HEK293 (cell line): ENCODE data around the gene GTF2F2.

ENCODE experiments used
- CTCF ChIA-PET: fragments of 350-600 bp; formaldehyde crosslinking; extraction: SDS; loops from one replicate; lab custom pipeline; 2021; ENCODE audit warnings: antibody characterized with exemption; lab: Yijun Ruan, JAX
- POLR2A ChIA-PET: fragments of 300-600 bp; formaldehyde crosslinking; extraction: SDS; loops from one replicate; lab custom pipeline; 2020; ENCODE audit warnings: antibody characterized with exemption, inconsistent platforms; lab: Yijun Ruan, JAX
- H3K27ac ChIP-seq: fragments of 200-500 bp; sonication (Bioruptor generic); 2 replicates; pipeline ENCODE4 v1.5.1; 2014; ENCODE audit warnings: low read depth, low read length, control low read depth, inconsistent platforms; ENCODE audit errors: extremely low read depth
- H3K36me3 ChIP-seq, 2 experiments: fragments of 200-500 bp in 1 of 2; sonication (Bioruptor generic) in 1 of 2; 1 replicate in 1 of 2; 2 replicates in 1 of 2; pipeline ENCODE4 v1.5.1; 2014 to 2017; ENCODE audit warnings: inconsistent platforms in 2 of 2, low read length in 2 of 2; ENCODE audit not compliant: control insufficient read depth in 2 of 2, insufficient read depth in 1 of 2
- H3K4me1 ChIP-seq: fragments of 200-500 bp; sonication (Bioruptor generic); 2 replicates; pipeline ENCODE4 v1.5.1; 2014; ENCODE audit warnings: mild to moderate bottlenecking, low read length, inconsistent platforms; ENCODE audit not compliant: control insufficient read depth, insufficient read depth
- H3K4me3 ChIP-seq: 2 replicates; pipeline ENCODE4 v1.5.1; 2011; ENCODE audit warnings: low read depth, mild to moderate bottlenecking, control low read depth, low read length, moderate library complexity
- H3K9me3 ChIP-seq: fragments of 200-500 bp; sonication (Bioruptor generic); 2 replicates; pipeline ENCODE4 v1.5.1; 2014; ENCODE audit warnings: low read depth, low read length, inconsistent platforms; ENCODE audit not compliant: control insufficient read depth, insufficient read depth
- BCL11A ChIP-seq: fragments of 450-650 bp; formaldehyde crosslinking; IDR thresholded peaks from 2 replicates; pipeline ENCODE4 v1.5.1; 2016; ENCODE audit warnings: low read depth, missing biosample characterization, missing genetic modification characterization
- KLF9 ChIP-seq: fragments of 450-650 bp; formaldehyde crosslinking; IDR thresholded peaks from 2 replicates; pipeline ENCODE4 v1.5.1; 2016; ENCODE audit warnings: missing biosample characterization, missing genetic modification characterization, low read depth
- MZF1 ChIP-seq: fragments of 450-650 bp; formaldehyde crosslinking; IDR thresholded peaks from 2 replicates; pipeline ENCODE4 v1.5.1; 2017; ENCODE audit warnings: missing biosample characterization, missing genetic modification characterization, borderline replicate concordance
- SETDB1 ChIP-seq: IDR thresholded peaks from one replicate; pipeline ENCODE4 v1.6.1; 2017; ENCODE audit warnings: mild to moderate bottlenecking, low read length, moderate library complexity, mixed read lengths; ENCODE audit not compliant: insufficient read length
- TRIM28 ChIP-seq: IDR thresholded peaks from 2 replicates; pipeline ENCODE4 v1.6.1; 2011; ENCODE audit warnings: low read length, control low read depth, borderline replicate concordance
- ZNF114 ChIP-seq: fragments of 450-650 bp; formaldehyde crosslinking; IDR thresholded peaks from 2 replicates; pipeline ENCODE4 v1.5.0; 2017; ENCODE audit warnings: missing biosample characterization, missing genetic modification characterization
- ZNF157 ChIP-seq: fragments of 450-650 bp; formaldehyde crosslinking; IDR thresholded peaks from 2 replicates; pipeline ENCODE4 v1.5.1; 2016; ENCODE audit warnings: missing biosample characterization, missing genetic modification characterization
- ZNF2 ChIP-seq: fragments of 450-650 bp; formaldehyde crosslinking; IDR thresholded peaks from 2 replicates; pipeline ENCODE4 v1.5.1; 2016; ENCODE audit warnings: missing biosample characterization, missing genetic modification characterization
- ZNF23 ChIP-seq: fragments of 450-650 bp; formaldehyde crosslinking; IDR thresholded peaks from 2 replicates; pipeline ENCODE4 v1.5.1; 2016; ENCODE audit warnings: missing biosample characterization, missing genetic modification characterization, borderline replicate concordance
- ZNF404 ChIP-seq: fragments of 450-650 bp; formaldehyde crosslinking; IDR thresholded peaks from 2 replicates; pipeline ENCODE4 v1.5.1; 2017; ENCODE audit warnings: missing biosample characterization, missing genetic modification characterization
- ZNF626 ChIP-seq: fragments of 450-650 bp; sonication (Bioruptor Pico); formaldehyde crosslinking; IDR thresholded peaks from 2 replicates; pipeline ENCODE4 v1.5.1; 2018; ENCODE audit warnings: missing biosample characterization, missing genetic modification characterization, inconsistent platforms
- ZNF837 ChIP-seq: fragments of 450-650 bp; formaldehyde crosslinking; IDR thresholded peaks from 2 replicates; pipeline ENCODE4 v1.5.1; 2016; ENCODE audit warnings: missing biosample characterization, missing genetic modification characterization
- ZNF843 ChIP-seq: fragments of 450-650 bp; formaldehyde crosslinking; IDR thresholded peaks from 2 replicates; pipeline ENCODE4 v1.5.1; 2016; ENCODE audit warnings: missing biosample characterization, missing genetic modification characterization
- ZSCAN16 ChIP-seq: fragments of 450-650 bp; formaldehyde crosslinking; IDR thresholded peaks from 2 replicates; pipeline ENCODE4 v1.5.1; 2016; ENCODE audit warnings: missing biosample characterization, missing genetic modification characterization
- TF ChIP-seq, protein P1 (sequence below): fragments of 450-650 bp; formaldehyde crosslinking; IDR thresholded peaks from 2 replicates; pipeline ENCODE4 v1.5.1; 2016; ENCODE audit warnings: missing biosample characterization, missing genetic modification characterization, low read depth
- TF ChIP-seq, protein P2 (sequence below): fragments of 450-650 bp; formaldehyde crosslinking; IDR thresholded peaks from 2 replicates; pipeline ENCODE4 v1.5.1; 2016; ENCODE audit warnings: missing biosample characterization, missing genetic modification characterization
- TF ChIP-seq, protein P3 (sequence below): fragments of 450-650 bp; formaldehyde crosslinking; IDR thresholded peaks from 2 replicates; pipeline ENCODE4 v1.5.1; 2016; ENCODE audit warnings: missing biosample characterization, missing genetic modification characterization, borderline replicate concordance
- TF ChIP-seq, protein P4 (sequence below): fragments of 450-650 bp; formaldehyde crosslinking; IDR thresholded peaks from 2 replicates; pipeline ENCODE4 v1.5.1; 2016; ENCODE audit warnings: missing biosample characterization, missing genetic modification characterization, borderline replicate concordance
- TF ChIP-seq, protein P5 (sequence below): fragments of 450-650 bp; formaldehyde crosslinking; IDR thresholded peaks from 2 replicates; pipeline ENCODE4 v1.5.1; 2017; ENCODE audit warnings: missing biosample characterization, missing genetic modification characterization

Gene GTF2F2

DNA sequence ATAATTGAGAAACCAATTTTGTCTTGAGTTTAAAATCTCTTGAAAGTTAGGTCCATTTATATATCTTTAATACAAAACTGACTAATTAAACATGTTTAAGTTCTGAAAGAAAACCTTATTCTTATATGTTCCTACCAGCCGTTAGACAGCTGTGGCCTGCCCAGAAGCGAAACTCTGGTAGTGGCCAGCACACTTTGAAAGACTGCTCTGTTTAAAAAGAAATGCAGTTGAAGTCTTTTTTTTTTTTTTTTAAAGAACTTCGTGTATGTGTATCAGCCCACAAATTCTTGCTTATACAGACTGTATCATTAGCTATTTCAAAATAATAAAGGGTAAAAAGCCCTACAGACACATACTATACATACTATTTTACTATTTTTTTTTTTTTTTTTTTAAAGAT lies 46.5 kb downstream of the GTF2F2 start:
- ChIA-PET POLR2A (no interaction called here), CTCF (interaction anchor here (1.2 kb wide), 1 partner anchor 120 kb away, joined by 3 read pairs; no protein-coding TSS in a partner anchor)
- H3K27ac ChIP-seq = no peak overlapping the region
- no peak overlapping the region for H3K4me3 ChIP-seq
- H3K4me1 ChIP-seq = peaks cover 2% of the 10 kb centered on the region; the same call in 1 of the 2 replicates
- H3K9me3 ChIP-seq = no peaks in the 10 kb centered on the region
- no peaks in the 10 kb centered on the region; a peak in 1 of 3 replicates for H3K36me3 ChIP-seq
- TF ChIP-seq, protein P1, sequence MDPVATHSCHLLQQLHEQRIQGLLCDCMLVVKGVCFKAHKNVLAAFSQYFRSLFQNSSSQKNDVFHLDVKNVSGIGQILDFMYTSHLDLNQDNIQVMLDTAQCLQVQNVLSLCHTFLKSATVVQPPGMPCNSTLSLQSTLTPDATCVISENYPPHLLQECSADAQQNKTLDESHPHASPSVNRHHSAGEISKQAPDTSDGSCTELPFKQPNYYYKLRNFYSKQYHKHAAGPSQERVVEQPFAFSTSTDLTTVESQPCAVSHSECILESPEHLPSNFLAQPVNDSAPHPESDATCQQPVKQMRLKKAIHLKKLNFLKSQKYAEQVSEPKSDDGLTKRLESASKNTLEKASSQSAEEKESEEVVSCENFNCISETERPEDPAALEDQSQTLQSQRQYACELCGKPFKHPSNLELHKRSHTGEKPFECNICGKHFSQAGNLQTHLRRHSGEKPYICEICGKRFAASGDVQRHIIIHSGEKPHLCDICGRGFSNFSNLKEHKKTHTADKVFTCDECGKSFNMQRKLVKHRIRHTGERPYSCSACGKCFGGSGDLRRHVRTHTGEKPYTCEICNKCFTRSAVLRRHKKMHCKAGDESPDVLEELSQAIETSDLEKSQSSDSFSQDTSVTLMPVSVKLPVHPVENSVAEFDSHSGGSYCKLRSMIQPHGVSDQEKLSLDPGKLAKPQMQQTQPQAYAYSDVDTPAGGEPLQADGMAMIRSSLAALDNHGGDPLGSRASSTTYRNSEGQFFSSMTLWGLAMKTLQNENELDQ = no peak
- TF ChIP-seq ZSCAN16 (tag by site-specific recombination) = no peak
- TF ChIP-seq KLF9 (tag by site-specific recombination) = no peak
- TF ChIP-seq, protein P2, sequence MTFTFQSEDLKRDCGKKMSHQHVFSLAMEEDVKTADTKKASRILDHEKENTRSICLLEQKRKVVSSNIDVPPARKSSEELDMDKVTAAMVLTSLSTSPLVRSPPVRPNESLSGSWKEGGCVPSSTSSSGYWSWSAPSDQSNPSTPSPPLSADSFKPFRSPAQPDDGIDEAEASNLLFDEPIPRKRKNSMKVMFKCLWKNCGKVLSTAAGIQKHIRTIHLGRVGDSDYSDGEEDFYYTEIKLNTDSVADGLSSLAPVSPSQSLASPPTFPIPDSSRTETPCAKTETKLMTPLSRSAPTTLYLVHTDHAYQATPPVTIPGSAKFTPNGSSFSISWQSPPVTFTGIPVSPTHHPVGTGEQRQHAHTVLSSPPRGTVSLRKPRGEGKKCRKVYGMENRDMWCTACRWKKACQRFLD = no peak
- TF ChIP-seq ZNF843 = no peak
- TF ChIP-seq ZNF404 (tag by site-specific recombination) = no peak
- TF ChIP-seq SETDB1 = no peak
- no peak for TF ChIP-seq ZNF23
- TF ChIP-seq MZF1 (tag by site-specific recombination) = no peak
- TF ChIP-seq ZNF837 (tag by site-specific recombination) = no peak
- no peak for TF ChIP-seq ZNF626 (tag by site-specific recombination)
- no peak for TF ChIP-seq ZNF114 (tag by site-specific recombination)
- no peak for TF ChIP-seq ZNF157 (tag by site-specific recombination)
- TF ChIP-seq BCL11A = no peak
- TF ChIP-seq, protein P3, sequence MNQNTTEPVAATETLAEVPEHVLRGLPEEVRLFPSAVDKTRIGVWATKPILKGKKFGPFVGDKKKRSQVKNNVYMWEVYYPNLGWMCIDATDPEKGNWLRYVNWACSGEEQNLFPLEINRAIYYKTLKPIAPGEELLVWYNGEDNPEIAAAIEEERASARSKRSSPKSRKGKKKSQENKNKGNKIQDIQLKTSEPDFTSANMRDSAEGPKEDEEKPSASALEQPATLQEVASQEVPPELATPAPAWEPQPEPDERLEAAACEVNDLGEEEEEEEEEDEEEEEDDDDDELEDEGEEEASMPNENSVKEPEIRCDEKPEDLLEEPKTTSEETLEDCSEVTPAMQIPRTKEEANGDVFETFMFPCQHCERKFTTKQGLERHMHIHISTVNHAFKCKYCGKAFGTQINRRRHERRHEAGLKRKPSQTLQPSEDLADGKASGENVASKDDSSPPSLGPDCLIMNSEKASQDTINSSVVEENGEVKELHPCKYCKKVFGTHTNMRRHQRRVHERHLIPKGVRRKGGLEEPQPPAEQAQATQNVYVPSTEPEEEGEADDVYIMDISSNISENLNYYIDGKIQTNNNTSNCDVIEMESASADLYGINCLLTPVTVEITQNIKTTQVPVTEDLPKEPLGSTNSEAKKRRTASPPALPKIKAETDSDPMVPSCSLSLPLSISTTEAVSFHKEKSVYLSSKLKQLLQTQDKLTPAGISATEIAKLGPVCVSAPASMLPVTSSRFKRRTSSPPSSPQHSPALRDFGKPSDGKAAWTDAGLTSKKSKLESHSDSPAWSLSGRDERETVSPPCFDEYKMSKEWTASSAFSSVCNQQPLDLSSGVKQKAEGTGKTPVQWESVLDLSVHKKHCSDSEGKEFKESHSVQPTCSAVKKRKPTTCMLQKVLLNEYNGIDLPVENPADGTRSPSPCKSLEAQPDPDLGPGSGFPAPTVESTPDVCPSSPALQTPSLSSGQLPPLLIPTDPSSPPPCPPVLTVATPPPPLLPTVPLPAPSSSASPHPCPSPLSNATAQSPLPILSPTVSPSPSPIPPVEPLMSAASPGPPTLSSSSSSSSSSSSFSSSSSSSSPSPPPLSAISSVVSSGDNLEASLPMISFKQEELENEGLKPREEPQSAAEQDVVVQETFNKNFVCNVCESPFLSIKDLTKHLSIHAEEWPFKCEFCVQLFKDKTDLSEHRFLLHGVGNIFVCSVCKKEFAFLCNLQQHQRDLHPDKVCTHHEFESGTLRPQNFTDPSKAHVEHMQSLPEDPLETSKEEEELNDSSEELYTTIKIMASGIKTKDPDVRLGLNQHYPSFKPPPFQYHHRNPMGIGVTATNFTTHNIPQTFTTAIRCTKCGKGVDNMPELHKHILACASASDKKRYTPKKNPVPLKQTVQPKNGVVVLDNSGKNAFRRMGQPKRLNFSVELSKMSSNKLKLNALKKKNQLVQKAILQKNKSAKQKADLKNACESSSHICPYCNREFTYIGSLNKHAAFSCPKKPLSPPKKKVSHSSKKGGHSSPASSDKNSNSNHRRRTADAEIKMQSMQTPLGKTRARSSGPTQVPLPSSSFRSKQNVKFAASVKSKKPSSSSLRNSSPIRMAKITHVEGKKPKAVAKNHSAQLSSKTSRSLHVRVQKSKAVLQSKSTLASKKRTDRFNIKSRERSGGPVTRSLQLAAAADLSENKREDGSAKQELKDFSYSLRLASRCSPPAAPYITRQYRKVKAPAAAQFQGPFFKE = no peak
- TF ChIP-seq ZNF2 (tag by site-specific recombination) = no peak
- TF ChIP-seq, protein P4, sequence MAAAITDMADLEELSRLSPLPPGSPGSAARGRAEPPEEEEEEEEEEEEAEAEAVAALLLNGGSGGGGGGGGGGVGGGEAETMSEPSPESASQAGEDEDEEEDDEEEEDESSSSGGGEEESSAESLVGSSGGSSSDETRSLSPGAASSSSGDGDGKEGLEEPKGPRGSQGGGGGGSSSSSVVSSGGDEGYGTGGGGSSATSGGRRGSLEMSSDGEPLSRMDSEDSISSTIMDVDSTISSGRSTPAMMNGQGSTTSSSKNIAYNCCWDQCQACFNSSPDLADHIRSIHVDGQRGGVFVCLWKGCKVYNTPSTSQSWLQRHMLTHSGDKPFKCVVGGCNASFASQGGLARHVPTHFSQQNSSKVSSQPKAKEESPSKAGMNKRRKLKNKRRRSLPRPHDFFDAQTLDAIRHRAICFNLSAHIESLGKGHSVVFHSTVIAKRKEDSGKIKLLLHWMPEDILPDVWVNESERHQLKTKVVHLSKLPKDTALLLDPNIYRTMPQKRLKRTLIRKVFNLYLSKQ (tag by site-specific recombination) = no peak
- TF ChIP-seq TRIM28 = no peak
- TF ChIP-seq, protein P5, sequence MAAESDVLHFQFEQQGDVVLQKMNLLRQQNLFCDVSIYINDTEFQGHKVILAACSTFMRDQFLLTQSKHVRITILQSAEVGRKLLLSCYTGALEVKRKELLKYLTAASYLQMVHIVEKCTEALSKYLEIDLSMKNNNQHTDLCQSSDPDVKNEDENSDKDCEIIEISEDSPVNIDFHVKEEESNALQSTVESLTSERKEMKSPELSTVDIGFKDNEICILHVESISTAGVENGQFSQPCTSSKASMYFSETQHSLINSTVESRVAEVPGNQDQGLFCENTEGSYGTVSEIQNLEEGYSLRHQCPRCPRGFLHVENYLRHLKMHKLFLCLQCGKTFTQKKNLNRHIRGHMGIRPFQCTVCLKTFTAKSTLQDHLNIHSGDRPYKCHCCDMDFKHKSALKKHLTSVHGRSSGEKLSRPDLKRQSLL (tag by site-specific recombination) = no peak
